ENCODE data around the gene FAM111B. TPM values are rescaled to one million over a fixed set of nuclear protein-coding genes. Genes with fewer than 3 reads are reported as not detected.
"Not testable (repeated sequence)": the region's sequence is repeated elsewhere in the genome, so short reads cannot be mapped to it uniquely, and the experiment has no call there.

Gene FAM111B
- total RNA-seq, 3 donors from 2014 or later (not counting 1 experiment from before 2014, with no cell fraction given): 1.2 to 1.9 (median 1.4) TPM

DNA sequence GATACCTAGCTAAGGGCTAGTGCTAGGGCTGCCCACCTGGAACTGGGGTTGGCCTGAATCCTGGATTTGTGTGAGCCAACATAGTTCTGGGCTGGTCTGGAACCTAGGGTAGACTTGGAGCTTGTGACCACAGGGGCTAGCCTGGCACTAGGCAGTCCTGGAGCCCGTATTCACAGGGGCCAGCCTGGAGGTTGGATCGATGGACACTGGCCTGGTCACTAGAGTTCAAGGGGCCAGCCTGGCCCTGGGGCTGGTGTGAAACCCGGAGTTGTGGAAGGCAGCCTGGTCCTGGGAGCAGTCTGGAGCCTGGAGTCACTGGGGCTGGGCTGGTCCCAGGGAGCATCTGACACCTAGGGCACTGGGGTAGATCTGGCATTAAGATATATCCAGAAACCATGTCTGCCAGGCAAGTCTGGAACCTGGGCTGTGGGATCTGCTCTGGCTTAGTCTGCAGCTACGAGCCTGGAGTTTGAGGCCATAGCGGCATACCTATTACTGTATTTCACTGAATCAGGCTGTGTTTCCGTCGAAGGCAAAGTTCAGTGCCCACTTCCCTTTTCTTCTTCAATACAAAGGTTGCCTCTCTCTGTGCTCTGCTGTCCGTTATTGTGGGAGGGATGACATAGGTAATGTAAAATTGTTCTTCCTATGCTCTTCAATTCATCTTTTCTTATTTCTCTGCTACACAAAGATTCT, 30.0 kb upstream of the FAM111B start:
- Histone ChIP-seq H3K4me1 (ENCODE audit: control insufficient read depth, insufficient read depth, low read length) (peaks cover 8% of the 10 kb centered on the region), H3K9me3 (ENCODE audit: control insufficient read depth, insufficient read depth, low read length) (no peaks in the 10 kb centered on the region), H3K36me3 (ENCODE audit: control insufficient read depth, insufficient read depth, low read length) (no peaks in the 10 kb centered on the region), H3K4me3 (ENCODE audit: low read length) (no peak overlapping the region), H3K27me3 (ENCODE audit: control insufficient read depth, insufficient read depth, low read length) (no peaks in the 10 kb centered on the region), H3K27ac (ENCODE audit: low read length) (peak overlapping the region; percentile 35)
- H3K4me3 Mint-ChIP-seq: no peak overlapping the region
- intact Hi-C loops (cut with micrococcal nuclease): no loop called here
- H3K9me3 Mint-ChIP-seq: no peaks in the 10 kb centered on the region
- ATAC-seq (no peak), DNase-seq (no peak)
- no peak overlapping the region for H3K27ac Mint-ChIP-seq
- no peaks in the 10 kb centered on the region for H3K36me3 Mint-ChIP-seq
- TF ChIP-seq, protein P1, sequence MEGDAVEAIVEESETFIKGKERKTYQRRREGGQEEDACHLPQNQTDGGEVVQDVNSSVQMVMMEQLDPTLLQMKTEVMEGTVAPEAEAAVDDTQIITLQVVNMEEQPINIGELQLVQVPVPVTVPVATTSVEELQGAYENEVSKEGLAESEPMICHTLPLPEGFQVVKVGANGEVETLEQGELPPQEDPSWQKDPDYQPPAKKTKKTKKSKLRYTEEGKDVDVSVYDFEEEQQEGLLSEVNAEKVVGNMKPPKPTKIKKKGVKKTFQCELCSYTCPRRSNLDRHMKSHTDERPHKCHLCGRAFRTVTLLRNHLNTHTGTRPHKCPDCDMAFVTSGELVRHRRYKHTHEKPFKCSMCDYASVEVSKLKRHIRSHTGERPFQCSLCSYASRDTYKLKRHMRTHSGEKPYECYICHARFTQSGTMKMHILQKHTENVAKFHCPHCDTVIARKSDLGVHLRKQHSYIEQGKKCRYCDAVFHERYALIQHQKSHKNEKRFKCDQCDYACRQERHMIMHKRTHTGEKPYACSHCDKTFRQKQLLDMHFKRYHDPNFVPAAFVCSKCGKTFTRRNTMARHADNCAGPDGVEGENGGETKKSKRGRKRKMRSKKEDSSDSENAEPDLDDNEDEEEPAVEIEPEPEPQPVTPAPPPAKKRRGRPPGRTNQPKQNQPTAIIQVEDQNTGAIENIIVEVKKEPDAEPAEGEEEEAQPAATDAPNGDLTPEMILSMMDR (IDR thresholded peaks at IDR 0.05): no peak
- WGBS (ENCODE audit: insufficient coverage): 47% methylated on average over 7 of the region's 8 CpGs
- peaks cover 23 to 38% of the 10 kb centered on the region in 2 donors for H3K27me3 Mint-ChIP-seq (ENCODE audit: low read depth in 2 of 2)
- H3K4me1 Mint-ChIP-seq: no peaks in the 10 kb centered on the region

DNA sequence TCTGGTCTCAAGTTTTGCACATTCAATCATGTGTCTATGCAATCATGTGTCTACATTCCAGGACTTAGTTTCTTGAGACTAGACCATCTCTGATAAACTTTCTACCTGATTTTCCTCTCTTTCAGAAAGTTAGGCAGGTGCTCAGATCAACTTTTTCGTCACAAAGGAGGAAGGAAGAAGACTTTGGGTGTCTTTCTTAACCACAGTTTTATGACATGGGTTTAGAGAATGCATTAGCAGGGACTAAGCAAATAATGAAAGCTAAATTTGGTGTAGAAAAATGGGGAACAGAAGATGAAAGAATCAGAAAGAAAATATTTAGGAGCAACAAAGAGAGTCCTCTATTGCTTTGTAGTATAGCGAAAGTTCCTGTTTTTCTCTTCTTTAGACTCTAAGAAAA, 28.6 kb upstream of the FAM111B start:
- Mint-ChIP-seq H3K4me3 (no peak overlapping the region), H3K27ac (no peak overlapping the region), H3K4me1 (no peaks in the 10 kb centered on the region), H3K9me3 (no peaks in the 10 kb centered on the region), H3K36me3 (no peaks in the 10 kb centered on the region), H3K27me3 (ENCODE audit: low read depth in 2 of 2) (peaks cover 20 to 34% of the 10 kb centered on the region in 2 donors)
- no peaks in the 10 kb centered on the region for H3K36me3 ChIP-seq (ENCODE audit: control insufficient read depth, insufficient read depth, low read length)
- WGBS (ENCODE audit: insufficient coverage): 31% methylated on average over 2 of the region's 2 CpGs
- no peaks in the 10 kb centered on the region for H3K27me3 ChIP-seq (ENCODE audit: control insufficient read depth, insufficient read depth, low read length)
- H3K4me3 ChIP-seq (ENCODE audit: low read length): no peak overlapping the region
- intact Hi-C loops (cut with micrococcal nuclease): no loop called here
- peaks cover 8% of the 10 kb centered on the region for H3K4me1 ChIP-seq (ENCODE audit: control insufficient read depth, insufficient read depth, low read length)
- DNase-seq (no peak), ATAC-seq (no peak)
- peak overlapping the region; percentile 60 for H3K27ac ChIP-seq (ENCODE audit: low read length)
- TF ChIP-seq, protein P1 (IDR thresholded peaks at IDR 0.05): no peak
- H3K9me3 ChIP-seq (ENCODE audit: control insufficient read depth, insufficient read depth, low read length): no peaks in the 10 kb centered on the region

DNA sequence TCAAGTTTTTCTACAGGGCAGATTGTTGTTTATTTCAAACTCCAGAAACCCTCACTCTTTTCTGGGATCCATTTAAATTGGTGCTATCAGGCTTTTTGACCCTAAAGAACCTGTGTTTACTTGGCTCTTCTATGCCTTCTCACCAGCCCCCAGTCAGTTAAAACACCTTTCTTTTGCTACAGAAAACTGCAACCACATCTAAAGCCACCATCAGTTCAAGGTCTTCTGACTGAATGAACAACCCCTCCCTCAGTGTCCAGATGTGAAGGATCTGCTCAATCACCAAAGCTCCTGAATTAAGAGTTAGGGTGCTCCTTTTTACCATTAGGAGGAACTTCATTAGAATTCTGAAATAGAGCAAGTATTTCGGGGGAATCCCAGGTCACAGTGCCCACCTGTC, 28.0 kb upstream of the FAM111B start:
- intact Hi-C loops (cut with micrococcal nuclease): no loop called here

DNA sequence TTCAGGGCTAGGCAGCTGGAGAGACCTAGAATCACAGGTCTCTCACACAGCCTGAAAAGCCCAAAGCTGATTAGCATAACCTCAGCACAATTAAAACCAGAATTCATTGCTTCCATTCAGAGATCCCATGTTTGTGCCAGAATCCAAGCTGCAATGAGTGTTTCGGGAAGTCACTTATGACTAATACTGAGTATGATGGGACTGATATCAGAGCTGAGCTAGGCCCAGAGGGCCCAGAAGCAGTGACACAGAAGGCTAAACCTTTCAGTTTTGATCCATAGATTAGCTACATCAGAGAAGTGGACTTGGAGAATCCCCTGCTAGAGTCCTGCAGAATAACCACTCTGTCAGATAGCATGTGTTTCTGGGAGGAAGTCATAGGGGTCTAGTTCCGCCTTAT, 26.6 kb upstream of the FAM111B start:
- peaks cover 15 to 20% of the 10 kb centered on the region in 2 donors for H3K27me3 Mint-ChIP-seq (ENCODE audit: low read depth in 2 of 2)
- H3K4me1 Mint-ChIP-seq; DNase-seq; H3K27ac Mint-ChIP-seq; intact Hi-C loops (cut with micrococcal nuclease); H3K9me3 ChIP-seq (ENCODE audit: control insufficient read depth, insufficient read depth, low read length); H3K4me1 ChIP-seq (ENCODE audit: control insufficient read depth, insufficient read depth, low read length); H3K4me3 ChIP-seq (ENCODE audit: low read length); H3K4me3 Mint-ChIP-seq; H3K36me3 Mint-ChIP-seq; H3K27ac ChIP-seq (ENCODE audit: low read length); H3K27me3 ChIP-seq (ENCODE audit: control insufficient read depth, insufficient read depth, low read length); ATAC-seq; H3K9me3 Mint-ChIP-seq; H3K36me3 ChIP-seq (ENCODE audit: control insufficient read depth, insufficient read depth, low read length): not testable (repeated sequence)
- WGBS (ENCODE audit: insufficient coverage): 88% methylated on average over 1 of the region's 2 CpGs

More for the DNA sequence above, 28.0 kb upstream of the FAM111B start:
- Mint-ChIP-seq H3K36me3 (no peaks in the 10 kb centered on the region), H3K9me3 (no peaks in the 10 kb centered on the region), H3K4me1 (no peaks in the 10 kb centered on the region), H3K27me3 (ENCODE audit: low read depth in 2 of 2) (peaks cover 26 to 33% of the 10 kb centered on the region in 2 donors), H3K4me3 (no peak overlapping the region), H3K27ac (no peak overlapping the region)
- no peak for DNase-seq
- peaks cover 8% of the 10 kb centered on the region for H3K4me1 ChIP-seq (ENCODE audit: control insufficient read depth, insufficient read depth, low read length)
- H3K27ac ChIP-seq (ENCODE audit: low read length): peak overlapping the region; percentile 60
- no peaks in the 10 kb centered on the region for H3K36me3 ChIP-seq (ENCODE audit: control insufficient read depth, insufficient read depth, low read length)
- no peaks in the 10 kb centered on the region for H3K27me3 ChIP-seq (ENCODE audit: control insufficient read depth, insufficient read depth, low read length)
- TF ChIP-seq, protein P1 (IDR thresholded peaks at IDR 0.05): no peak
- H3K9me3 ChIP-seq (ENCODE audit: control insufficient read depth, insufficient read depth, low read length): no peaks in the 10 kb centered on the region
- ATAC-seq: no peak
- no peak overlapping the region for H3K4me3 ChIP-seq (ENCODE audit: low read length)
- 100% methylated on average over 1 of the region's 1 CpG for WGBS (ENCODE audit: insufficient coverage)

DNA sequence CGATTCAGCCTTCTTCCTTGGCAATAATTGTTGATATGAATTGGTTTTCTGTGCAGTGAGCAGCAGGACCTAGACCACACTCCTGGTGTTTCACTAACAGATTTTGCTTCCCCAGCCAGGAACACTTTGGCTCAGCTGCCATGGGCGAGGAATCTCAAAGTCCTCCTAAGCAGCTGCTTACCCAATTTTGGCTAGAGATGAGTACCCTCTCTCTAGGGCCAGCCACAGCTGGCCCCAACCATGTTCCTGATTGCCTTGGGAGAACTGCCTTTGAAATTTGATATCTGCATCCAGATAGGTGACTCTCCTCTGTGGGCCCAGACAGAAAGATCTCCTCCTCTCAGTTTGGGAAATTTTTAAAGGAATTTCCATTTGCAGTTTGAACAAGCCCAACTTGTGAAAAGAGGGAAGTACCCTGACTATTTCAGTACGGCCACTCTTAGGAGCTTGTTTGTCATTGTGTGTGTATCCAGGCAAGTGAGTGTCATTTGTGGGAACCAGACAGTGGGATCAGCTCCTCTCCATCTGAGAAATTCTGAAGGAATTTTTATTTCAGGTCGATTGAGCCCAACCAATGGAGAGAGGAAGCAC, 25.5 kb upstream of the FAM111B start:
- WGBS (ENCODE audit: insufficient coverage): 100% methylated on average over 1 of the region's 4 CpGs
- H3K27ac ChIP-seq (ENCODE audit: low read length); H3K4me1 Mint-ChIP-seq; H3K36me3 Mint-ChIP-seq; H3K9me3 ChIP-seq (ENCODE audit: control insufficient read depth, insufficient read depth, low read length); DNase-seq; intact Hi-C loops (cut with micrococcal nuclease); H3K36me3 ChIP-seq (ENCODE audit: control insufficient read depth, insufficient read depth, low read length); H3K4me3 Mint-ChIP-seq; H3K4me3 ChIP-seq (ENCODE audit: low read length); H3K4me1 ChIP-seq (ENCODE audit: control insufficient read depth, insufficient read depth, low read length); H3K27ac Mint-ChIP-seq; H3K9me3 Mint-ChIP-seq; H3K27me3 ChIP-seq (ENCODE audit: control insufficient read depth, insufficient read depth, low read length); ATAC-seq: not testable (repeated sequence)
- H3K27me3 Mint-ChIP-seq (ENCODE audit: low read depth in 2 of 2): peaks cover 14 to 16% of the 10 kb centered on the region in 2 donors

DNA sequence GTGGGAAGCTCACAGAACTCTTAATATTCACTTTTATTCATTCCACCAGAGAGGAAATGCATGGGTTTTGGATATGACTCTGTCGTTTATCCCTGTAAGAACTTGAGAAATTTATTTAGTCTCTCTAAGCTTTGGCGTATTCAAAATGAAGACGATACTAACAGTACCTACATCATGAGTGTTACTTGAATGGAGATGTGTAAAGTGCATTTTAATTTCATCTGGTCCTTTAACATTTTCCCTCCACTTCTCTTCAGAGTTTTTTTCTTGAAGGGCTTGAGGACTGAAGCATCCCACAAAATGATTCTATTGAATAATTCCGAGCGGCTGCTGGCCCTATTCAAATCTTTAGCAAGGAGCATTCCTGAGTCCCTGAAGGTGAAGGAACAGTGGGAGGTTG, 21.0 kb upstream of the FAM111B start, which contains the start of gene GLYATL1B:
Gene GLYATL1B (plus strand): TSS at position 301 of the 400 bp plus-strand sequence. CDS start 0 bp downstream, at position 301.
- H3K4me3 ChIP-seq (ENCODE audit: low read length); H3K4me1 ChIP-seq (ENCODE audit: control insufficient read depth, insufficient read depth, low read length); H3K4me1 Mint-ChIP-seq; H3K27ac ChIP-seq (ENCODE audit: low read length); H3K9me3 Mint-ChIP-seq; H3K36me3 ChIP-seq (ENCODE audit: control insufficient read depth, insufficient read depth, low read length); DNase-seq; ATAC-seq; H3K27me3 ChIP-seq (ENCODE audit: control insufficient read depth, insufficient read depth, low read length); H3K36me3 Mint-ChIP-seq; H3K27ac Mint-ChIP-seq; H3K9me3 ChIP-seq (ENCODE audit: control insufficient read depth, insufficient read depth, low read length); intact Hi-C loops (cut with micrococcal nuclease); H3K4me3 Mint-ChIP-seq: not testable (repeated sequence)
- H3K27me3 Mint-ChIP-seq (ENCODE audit: low read depth in 2 of 2): peaks cover 25 to 32% of the 10 kb centered on the region in 2 donors
- WGBS (ENCODE audit: insufficient coverage): 95% methylated on average over 2 of the region's 5 CpGs
